Spleen (tissue), 11 donors: Measurements from ENCODE around the gene ANKRD27. TPM values are rescaled to one million over a fixed set of nuclear protein-coding genes. Genes with fewer than 3 reads are reported as not detected.

Source experiments
- DNase-seq: peaks from one replicate; pipeline ENCODE4 v3.0.0-alpha.2; 2020
- H3K27ac ChIP-seq, 8 donors: fragments of 200-600 bp; sonication (generic) in 7 of 8; 1 replicate in 4 of 8; 2 replicates in 4 of 8; pipeline versions ENCODE4 v1.5.0 to v1.8.0; 2016 to 2021; ENCODE audit warnings: inconsistent platforms in 4 of 8, mild to moderate bottlenecking in 4 of 8, moderate library complexity in 1 of 8
- H3K27me3 ChIP-seq, 7 donors: fragments of 200-600 bp; sonication (generic) in 6 of 7; replicated peaks in 1 of 7; 1 replicate in 4 of 7; 2 replicates in 3 of 7; pipeline versions ENCODE4 v1.5.0 to v1.8.0; 2016 to 2021; ENCODE audit warnings: inconsistent platforms in 3 of 7, mild to moderate bottlenecking in 1 of 7
- H3K36me3 ChIP-seq, 6 donors: fragments of 200-600 bp; sonication (generic) in 5 of 6; 1 replicate in 4 of 6; 2 replicates in 2 of 6; pipeline versions ENCODE4 v1.5.0 to v1.8.0; 2016 to 2021; ENCODE audit warnings: inconsistent platforms in 2 of 6
- H3K4me1 ChIP-seq, 6 donors: fragments of 200-600 bp; sonication (generic) in 5 of 6; 1 replicate in 3 of 6; 2 replicates in 3 of 6; pipeline versions ENCODE4 v1.5.0 to v1.8.0; 2016 to 2021; ENCODE audit warnings: inconsistent platforms in 3 of 6
- H3K4me3 ChIP-seq, 8 donors: fragments of 200-600 bp; sonication (generic) in 7 of 8; 1 replicate in 4 of 8; 2 replicates in 4 of 8; pipeline versions ENCODE4 v1.5.0 to v1.8.0; 2016 to 2021; ENCODE audit warnings: inconsistent platforms in 4 of 8, mild to moderate bottlenecking in 4 of 8, moderate library complexity in 2 of 8
- H3K9me3 ChIP-seq, 8 donors: fragments of 200-600 bp; sonication (generic) in 7 of 8; 1 replicate in 4 of 8; 2 replicates in 4 of 8; pipeline versions ENCODE4 v1.5.0 to v1.8.0; 2016 to 2021; ENCODE audit warnings: inconsistent platforms in 4 of 8
- POLR2A ChIP-seq, 3 donors: fragments of 450-650 bp; IDR thresholded peaks; one replicate each; pipeline ENCODE4 v1.5.1; 2017; ENCODE audit warnings: antibody characterized with exemption in 3 of 3, mild to moderate bottlenecking in 1 of 3
- POLR2AphosphoS5 ChIP-seq, 3 donors: sonication (generic); formaldehyde crosslinking; IDR thresholded peaks; one replicate each; pipeline ENCODE4 v1.5.1; 2017; ENCODE audit warnings: antibody characterized with exemption in 3 of 3
- WGBS, 5 donors: extraction: QIAGEN DNeasy Blood & Tissue Kit in 3 of 5; methylation state at CpG; one replicate each; pipeline versions ENCODE4 v1.1.5 to v1.1.7; 2013 to 2018; 5-methylcytosine and 5-hydroxymethylcytosine counted together
- intact Hi-C: fragments of 100-400 bp; cut with DNase I; formaldehyde crosslinking; loops from one replicate; pipeline ENCODE4 v1.15.0; 2023; ENCODE audit warnings: low total_unique reads
- polyA plus RNA-seq, 3 donors: library from polyadenylated mRNA; stranded (reverse); fragments of 200-250 nt; gene quantifications; one replicate each; pipeline ENCODE4 v1.2.1, GENCODE V29; 2013
- total RNA-seq, 7 donors: library from RNA; depleted of rRNA in 3 of 7; stranded (reverse); fragments of >200 nt in 3 of 7; fragmentation: NEBNext Ultra II Directional in 4 of 7; extraction: Animal tissue kit (Norgen Biotek cat#: 25700) in 4 of 7; gene quantifications; one replicate each; pipeline versions ENCODE4 v1.1.0 to v1.2.1, GENCODE V29; 2016 to 2021
- TF ChIP-seq, protein P1 (sequence below), 11 experiments: fragments of 200-600 bp in 7 of 11; fragments of 450-650 bp in 4 of 11; sonication (generic) in 4 of 11; IDR thresholded peaks in 8 of 11; conservative IDR thresholded peaks in 3 of 11; 1 replicate in 7 of 11; 2 replicates in 4 of 11; pipeline versions ENCODE4 v1.4.0 to v1.8.0; 2016 to 2021; ENCODE audit warnings: antibody characterized with exemption in 11 of 11, inconsistent platforms in 4 of 11, mild to moderate bottlenecking in 1 of 11
- donor health status: healthy with polysubstance abuse.
- donor health status: DM: no; HTN: no; CAD: no; lungs with moderate emphysema.
- donor health status: DM: no; HTN: no; CAD: no.
- donor health status: Bipolar disorder and iron deficiency.
- donor health status: healthy.
- donor health status: DM: no; HTN: no; CAD: no.
- donor health status: DM: yes; HTN: yes; CAD: no.

ANKRD27 gene
- total and polyA plus RNA-seq, 10 donors: 6.5 to 31.7 (median 28.2) TPM

DNA sequence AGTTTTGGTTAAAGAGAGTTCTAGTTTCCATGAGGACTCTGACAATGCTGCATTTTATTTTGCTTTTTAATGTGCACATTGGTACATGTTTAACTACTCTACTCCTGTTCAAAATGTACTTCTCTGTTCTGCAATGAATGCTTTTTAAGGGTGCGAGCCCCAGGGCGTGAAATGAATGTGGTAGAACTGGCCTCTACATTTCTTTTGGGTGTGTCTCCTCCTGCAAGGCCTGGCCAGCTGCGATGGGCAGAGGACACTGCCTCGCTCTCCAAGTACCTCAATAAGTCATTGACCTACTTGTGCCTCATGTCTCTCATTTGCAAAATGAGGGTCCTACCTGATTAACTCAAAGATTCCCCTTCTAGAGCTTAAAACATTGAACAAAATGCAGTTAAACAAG lies 7.3 kb upstream of the ANKRD27 start:
- H3K4me1 ChIP-seq: peaks cover 0 to 6% (median 2%) of the 10 kb centered on the region in 6 donors
- intact Hi-C loops: no loop called here
- peaks cover 0 to 9% (median 0%) of the 10 kb centered on the region in 6 donors for H3K36me3 ChIP-seq
- no peak overlapping the region for H3K4me3 ChIP-seq
- H3K27me3 ChIP-seq: peaks cover 0 to 28% (median 6%) of the 10 kb centered on the region in 7 donors
- WGBS, 5 donors: 89 to 96% (median 94%) methylated on average over 4 of the region's 4 CpGs
- H3K27ac ChIP-seq: no peak overlapping the region
- no peak for DNase-seq
- TF ChIP-seq POLR2AphosphoS5 (IDR thresholded peaks at IDR 0.05) (no peak), POLR2A (IDR thresholded peaks at IDR 0.05) (no peak)
- TF ChIP-seq, protein P1, sequence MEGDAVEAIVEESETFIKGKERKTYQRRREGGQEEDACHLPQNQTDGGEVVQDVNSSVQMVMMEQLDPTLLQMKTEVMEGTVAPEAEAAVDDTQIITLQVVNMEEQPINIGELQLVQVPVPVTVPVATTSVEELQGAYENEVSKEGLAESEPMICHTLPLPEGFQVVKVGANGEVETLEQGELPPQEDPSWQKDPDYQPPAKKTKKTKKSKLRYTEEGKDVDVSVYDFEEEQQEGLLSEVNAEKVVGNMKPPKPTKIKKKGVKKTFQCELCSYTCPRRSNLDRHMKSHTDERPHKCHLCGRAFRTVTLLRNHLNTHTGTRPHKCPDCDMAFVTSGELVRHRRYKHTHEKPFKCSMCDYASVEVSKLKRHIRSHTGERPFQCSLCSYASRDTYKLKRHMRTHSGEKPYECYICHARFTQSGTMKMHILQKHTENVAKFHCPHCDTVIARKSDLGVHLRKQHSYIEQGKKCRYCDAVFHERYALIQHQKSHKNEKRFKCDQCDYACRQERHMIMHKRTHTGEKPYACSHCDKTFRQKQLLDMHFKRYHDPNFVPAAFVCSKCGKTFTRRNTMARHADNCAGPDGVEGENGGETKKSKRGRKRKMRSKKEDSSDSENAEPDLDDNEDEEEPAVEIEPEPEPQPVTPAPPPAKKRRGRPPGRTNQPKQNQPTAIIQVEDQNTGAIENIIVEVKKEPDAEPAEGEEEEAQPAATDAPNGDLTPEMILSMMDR (IDR thresholded peaks at IDR 0.05 in 8 of 11, conservative IDR thresholded peaks at IDR 0.05 in 3 of 11): no peak
- no peaks in the 10 kb centered on the region for H3K9me3 ChIP-seq

- TF ChIP-seq, protein P1 (IDR thresholded peaks at IDR 0.05 in 8 of 11, conservative IDR thresholded peaks at IDR 0.05 in 3 of 11): no peak
- TF ChIP-seq POLR2AphosphoS5 (IDR thresholded peaks at IDR 0.05) (no peak), POLR2A (IDR thresholded peaks at IDR 0.05) (no peak)
- Histone ChIP-seq H3K36me3 (no peaks in the 10 kb centered on the region), H3K4me3 (no peak overlapping the region), H3K27me3 (peaks cover 0 to 42% (median 19%) of the 10 kb centered on the region in 7 donors), H3K9me3 (no peaks in the 10 kb centered on the region), H3K4me1 (peaks cover 10 to 19% (median 15%) of the 10 kb centered on the region in 6 donors), H3K27ac (no peak overlapping the region)
- intact Hi-C loops: no loop called here
- WGBS, 5 donors: 71 to 90% (median 76%) methylated on average over 2 of the region's 2 CpGs
- DNase-seq: no peak
Observed at GRCh38 chr19:32680986-32681385, 6.0 kb upstream of the ANKRD27 start.

DNA sequence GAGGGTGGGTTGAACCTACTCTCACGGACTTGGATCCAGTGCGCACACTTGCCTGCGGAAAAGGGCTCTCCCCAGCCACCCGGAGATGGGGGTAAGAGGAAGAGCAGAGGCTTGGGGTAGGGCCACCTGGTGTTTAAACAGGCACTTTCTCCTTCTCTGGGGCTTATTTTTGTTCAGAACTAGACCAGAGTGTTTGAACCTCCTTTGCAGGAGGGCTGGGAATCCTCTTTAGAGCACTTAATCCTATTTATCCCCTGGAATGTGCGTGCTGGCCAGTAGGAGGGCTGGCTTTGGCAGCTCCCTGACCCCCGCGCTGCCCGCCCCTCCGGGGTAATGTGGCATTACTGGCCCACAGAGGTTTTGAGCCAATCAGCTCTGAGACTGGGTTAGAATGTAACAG lies 2.7 kb upstream of the ANKRD27 start:
- no peak for TF ChIP-seq POLR2AphosphoS5 (IDR thresholded peaks at IDR 0.05)
- peak; percentile 62 for DNase-seq
- 39 to 55% (median 46%) methylated on average over 9 of the region's 9 CpGs for WGBS, 5 donors
- Histone ChIP-seq H3K4me3 (no peak overlapping the region), H3K36me3 (no peaks in the 10 kb centered on the region), H3K9me3 (no peaks in the 10 kb centered on the region), H3K27me3 (peaks cover 0 to 47% (median 21%) of the 10 kb centered on the region in 7 donors), H3K27ac (no peak overlapping the region), H3K4me1 (peaks cover 18 to 46% (median 40%) of the 10 kb centered on the region in 6 donors)
- intact Hi-C loops: loop anchor here (10.0 kb wide), 1 partner anchor 83 kb away; no protein-coding TSS in a partner anchor

DNA sequence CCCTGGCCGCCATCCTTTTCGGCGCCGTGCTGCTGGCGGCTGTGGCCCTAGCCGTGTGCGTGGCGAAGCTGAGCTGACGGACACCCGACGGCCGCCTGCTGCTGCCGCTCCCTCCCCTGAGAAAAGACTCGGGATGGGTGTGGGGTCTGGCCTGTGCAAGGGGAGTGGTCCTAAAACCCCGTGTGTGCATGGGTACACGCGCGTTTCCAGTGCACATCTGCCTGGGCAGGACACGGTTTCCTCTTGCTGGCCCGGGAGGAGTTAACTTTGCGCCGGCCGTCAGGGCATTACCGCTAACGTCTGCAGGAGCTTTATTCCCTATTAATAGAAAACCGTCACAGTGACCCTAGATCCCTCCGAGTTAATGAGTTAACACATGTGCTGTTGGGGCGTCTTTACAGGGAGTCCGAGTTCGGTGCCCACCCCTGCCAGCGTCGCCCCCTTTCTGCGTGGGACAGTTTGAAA lies 1.9 kb upstream of the ANKRD27 start:
- Histone ChIP-seq H3K27ac (no peak overlapping the region), H3K27me3 (peaks cover 0 to 47% (median 21%) of the 10 kb centered on the region in 7 donors), H3K4me1 (peaks cover 18 to 53% (median 47%) of the 10 kb centered on the region in 6 donors), H3K9me3 (no peaks in the 10 kb centered on the region), H3K4me3 (peak overlapping the region in 7 of 8 donors; percentile 87 to 99 (median 96)), H3K36me3 (no peaks in the 10 kb centered on the region)
- TF ChIP-seq POLR2A (IDR thresholded peaks at IDR 0.05): no peak
- TF ChIP-seq, protein P1 (IDR thresholded peaks at IDR 0.05 in 8 of 11, conservative IDR thresholded peaks at IDR 0.05 in 3 of 11): no peak
- TF ChIP-seq POLR2AphosphoS5 (IDR thresholded peaks at IDR 0.05): no peak
- WGBS, 5 donors: 22 to 25% (median 23%) methylated on average over 20 to 33 of the region's 33 CpGs
- DNase-seq: no peak
- intact Hi-C loops: loop anchor here (10.0 kb wide), 1 partner anchor 82 kb away; no protein-coding TSS in a partner anchor
